Left hindlimb (tissue), 1 donor: ENCODE data around the gene CX3CL1.
"Not testable (repeated sequence)": the region's sequence is repeated elsewhere in the genome, so short reads cannot be mapped to it uniquely, and the experiment has no call there.

ENCODE experiments used
- DNase-seq: peaks from one replicate; pipeline ENCODE4 v3.0.0-alpha.2; 2018

CX3CL1 gene

DNA sequence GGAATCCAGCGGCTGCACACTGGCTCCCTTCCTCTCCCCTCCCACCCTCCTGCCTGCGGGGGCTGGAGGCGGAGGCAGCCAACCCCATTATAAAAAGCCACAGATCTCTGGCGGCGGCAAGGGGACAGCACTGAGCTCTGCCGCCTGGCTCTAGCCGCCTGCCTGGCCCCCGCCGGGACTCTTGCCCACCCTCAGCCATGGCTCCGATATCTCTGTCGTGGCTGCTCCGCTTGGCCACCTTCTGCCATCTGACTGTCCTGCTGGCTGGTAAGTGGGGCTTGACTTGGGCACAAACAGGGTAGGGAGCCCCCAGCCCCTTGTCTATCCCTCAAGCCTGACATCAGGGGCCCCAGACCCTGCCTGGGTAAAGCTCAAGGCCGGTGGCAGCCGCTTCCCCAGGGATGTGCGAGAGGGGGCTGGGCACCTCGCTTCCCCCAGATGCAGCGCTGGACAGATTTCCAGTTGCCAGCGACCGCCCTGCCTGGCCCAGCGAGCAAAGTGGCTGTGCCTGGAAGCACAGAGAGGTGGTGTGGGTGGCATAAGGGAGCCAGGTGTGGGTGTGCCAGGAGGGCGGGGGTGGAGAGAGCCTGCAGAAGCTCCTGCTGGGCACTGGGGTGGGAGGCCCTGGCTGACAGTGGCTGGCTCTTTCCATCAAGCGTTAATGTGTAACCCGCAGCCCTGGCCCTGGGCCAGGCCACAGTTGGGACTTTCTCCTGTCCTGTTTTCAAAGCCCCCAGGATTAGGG is at the start of gene CX3CL1:
Gene CX3CL1, plus strand, starts transcription at position 119 of the 745 bp plus-strand sequence. Its CDS starts 79 bp downstream, at position 198.
- DNase-seq = peak; percentile 88

DNA sequence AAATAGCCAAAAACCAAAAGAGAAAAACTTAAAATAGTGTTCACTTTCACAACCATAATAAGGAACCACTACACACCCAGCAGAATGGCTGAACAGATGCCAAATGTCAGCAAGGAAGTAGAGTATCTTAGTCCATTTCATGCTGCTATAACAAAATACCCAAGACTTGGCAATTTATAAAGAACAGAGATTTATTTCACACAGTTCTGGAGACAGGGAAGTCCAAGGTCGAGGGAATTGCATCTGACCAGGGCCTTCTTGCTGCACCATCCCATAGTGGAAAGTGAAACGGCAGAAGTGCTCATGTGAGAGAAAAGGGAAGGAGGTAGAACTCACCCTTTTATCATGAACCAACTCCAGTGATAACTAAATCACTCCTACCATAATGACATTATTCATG is 47.5 kb upstream of the CX3CL1 start:
- no peak for DNase-seq

DNA sequence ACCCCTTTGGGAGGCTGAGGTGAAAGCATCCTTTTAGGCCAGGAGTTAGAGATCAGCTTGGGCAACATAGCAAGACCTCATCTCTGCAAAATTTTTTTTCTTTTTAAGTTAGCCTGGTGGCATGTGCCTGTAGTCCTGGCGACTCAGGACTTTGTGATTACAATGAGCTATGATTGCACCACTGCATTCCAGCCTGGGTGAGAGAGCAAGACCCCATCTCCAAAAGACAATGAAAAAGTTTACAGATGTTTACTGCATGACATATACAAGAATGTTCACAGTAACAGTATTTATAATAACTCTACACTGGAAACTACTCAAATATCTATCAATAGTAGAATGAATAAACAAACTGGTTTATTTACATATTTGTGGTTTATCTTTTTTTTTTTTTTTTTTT is 46.8 kb upstream of the CX3CL1 start:
- no peak for DNase-seq

DNA sequence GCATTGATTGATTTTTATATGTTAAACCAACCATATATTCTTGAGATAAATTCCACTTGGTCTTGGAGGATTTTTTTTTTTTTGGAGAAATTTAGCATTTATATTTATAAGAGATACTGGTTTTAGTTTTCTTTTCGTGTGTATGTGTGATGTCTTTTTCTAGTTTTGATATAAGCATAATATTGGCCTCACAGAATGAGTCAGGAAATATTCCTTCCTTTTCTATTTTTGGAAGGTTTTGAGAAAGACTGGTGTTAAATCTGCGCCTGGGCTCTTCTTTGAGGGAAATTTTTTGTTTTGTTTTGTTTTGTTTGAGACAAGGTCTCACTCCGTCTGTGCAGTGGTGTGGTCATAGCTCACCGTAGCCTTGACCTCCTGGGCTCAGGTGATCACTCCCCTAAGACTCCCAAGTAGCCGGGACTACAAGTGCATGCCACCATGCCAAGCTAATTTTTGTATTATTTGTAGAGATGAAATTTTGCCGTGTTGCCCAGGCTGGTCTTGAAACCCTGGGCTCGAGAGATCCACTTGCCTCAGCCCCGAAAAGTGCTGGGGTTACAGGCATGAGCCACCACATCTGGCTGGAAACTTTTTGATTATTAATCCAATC is 42.5 kb upstream of the CX3CL1 start:
- DNase-seq = no peak

DNA sequence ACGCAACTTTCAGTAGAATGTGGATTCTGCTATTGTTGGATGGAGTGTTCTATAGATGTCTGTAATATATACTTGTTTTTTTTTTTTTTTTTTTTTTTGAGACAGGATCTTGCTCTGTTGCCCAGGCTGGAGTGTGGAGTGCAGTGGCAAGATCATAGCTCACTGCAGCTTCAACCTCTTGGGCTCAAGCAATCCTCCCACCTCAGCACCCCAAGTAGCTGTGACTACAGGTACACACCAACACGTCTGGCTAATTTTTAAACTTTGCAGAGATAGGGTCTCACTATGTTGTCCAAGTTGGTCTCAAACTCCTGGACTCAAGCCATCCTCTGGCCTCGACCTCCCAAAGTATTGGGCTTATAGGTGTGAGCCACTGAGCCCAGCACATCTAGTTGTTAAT is 40.9 kb upstream of the CX3CL1 start:
- DNase-seq = no peak

DNA sequence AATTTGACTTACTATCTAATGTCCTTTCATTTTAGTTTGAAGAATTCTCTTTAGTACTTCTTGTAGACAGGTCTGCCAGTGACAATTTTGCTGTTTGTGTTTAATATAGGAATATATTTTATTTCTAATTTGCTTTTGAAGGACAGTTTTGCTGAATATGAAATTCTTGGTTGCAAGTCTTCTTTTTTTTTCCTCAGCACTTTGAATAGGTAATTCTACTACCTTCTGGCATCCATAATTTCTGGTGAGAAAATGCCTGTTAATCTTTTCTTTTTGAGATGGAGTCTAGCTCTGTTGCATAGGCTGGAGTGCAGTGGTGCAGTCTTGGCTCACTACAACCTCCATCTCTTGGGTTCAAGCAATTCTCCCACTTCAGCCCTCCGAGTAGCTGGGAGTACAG is 38.9 kb upstream of the CX3CL1 start:
- DNase-seq = no peak

DNA sequence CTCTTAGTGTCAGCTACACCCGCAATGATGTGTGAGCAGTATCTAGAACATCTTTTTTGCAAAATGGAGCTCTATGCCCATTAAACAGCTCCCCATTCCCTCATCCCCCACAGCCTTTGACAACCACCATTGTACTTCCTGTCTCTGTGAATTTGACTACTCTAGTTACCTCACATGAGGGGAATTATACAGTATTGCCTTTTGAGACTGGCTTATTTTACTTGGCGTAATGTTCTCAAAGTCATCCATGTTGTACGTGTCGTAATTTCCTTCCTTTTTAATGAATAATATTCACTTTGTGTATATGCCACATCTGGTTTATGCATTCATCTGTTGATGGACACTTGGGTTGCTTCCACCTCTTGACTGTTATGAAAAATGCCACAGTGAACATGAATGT is 36.9 kb upstream of the CX3CL1 start:
- DNase-seq = no peak

DNA sequence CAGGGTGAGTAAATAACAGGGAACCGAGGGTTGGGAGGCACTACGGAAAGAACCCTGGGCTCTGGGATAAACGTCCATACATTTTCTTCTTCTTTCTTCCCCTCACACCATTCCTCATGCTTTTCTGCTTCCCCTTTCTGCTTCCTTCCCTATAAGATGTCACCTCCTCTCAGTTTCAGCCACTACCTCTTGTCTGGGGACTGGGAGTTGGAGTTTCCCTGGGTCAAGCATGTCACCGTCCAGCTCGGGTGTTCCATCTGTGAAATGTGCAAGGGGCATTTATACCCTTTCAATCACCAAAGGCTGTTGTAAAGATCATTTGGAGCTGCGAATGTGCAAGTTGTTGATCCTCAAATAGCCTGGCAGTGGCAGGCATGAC is 31.2 kb upstream of the CX3CL1 start:
- no peak for DNase-seq

DNA sequence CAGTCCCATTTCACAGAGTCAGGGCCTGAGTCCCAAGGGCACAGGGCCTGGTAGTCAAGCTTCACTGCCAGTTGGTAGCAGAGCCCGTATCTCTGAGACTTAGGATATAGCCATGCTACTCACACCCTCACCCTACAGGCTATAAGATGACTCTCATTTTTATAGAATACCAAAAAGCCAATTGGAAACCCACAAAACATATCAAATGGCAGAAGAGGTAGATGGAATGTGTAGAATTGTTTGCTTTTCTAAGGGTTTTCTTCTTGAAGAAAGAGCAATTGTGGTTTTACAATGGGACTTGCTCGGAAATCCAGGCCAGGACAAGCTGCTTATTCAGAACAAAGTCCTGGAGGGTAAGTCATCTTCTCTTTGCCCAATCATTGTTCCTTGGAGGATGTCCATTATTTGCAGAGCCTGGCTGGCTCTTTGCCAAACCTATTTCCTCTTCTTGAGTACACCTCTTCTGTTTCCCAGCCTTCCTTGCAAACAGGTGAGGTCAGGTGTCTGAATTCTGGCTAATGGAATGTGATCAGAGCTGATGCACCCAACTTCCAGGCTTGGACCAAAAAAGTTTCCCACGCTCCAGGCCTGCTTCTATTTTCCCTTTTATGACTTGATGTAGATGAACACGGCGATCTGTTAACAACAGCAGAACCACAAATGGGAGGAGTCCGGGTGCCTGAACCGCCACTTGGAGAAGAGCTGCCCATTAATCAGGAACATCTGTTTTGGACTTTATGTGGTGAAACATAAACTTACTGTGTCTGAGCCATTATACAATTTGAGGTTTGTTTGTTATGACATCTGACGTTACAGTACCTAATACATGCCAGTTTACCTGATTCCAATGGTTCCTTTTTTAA is 30.6 kb upstream of the CX3CL1 start:
- peak; percentile 57 for DNase-seq

DNA sequence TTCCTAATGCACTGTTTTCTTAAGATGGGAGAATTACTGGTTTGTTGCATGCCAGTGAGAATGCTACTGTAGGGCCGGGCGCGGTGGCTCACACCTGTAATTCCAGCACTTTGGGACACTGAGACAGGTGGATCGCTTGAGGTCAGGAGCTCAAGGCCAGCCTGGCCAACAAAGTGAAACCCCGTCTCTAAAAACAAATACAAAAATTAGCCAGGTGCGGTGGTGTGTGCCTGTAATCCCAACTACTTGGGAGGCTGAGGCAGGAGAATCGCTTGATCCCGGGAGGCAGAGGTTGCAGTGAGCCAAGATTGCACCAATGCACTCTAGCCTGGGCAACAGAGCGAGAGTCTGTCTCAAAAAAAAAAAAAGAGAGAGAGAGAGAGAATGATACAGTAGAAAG is 29.7 kb upstream of the CX3CL1 start:
- not testable (repeated sequence) for DNase-seq

DNA sequence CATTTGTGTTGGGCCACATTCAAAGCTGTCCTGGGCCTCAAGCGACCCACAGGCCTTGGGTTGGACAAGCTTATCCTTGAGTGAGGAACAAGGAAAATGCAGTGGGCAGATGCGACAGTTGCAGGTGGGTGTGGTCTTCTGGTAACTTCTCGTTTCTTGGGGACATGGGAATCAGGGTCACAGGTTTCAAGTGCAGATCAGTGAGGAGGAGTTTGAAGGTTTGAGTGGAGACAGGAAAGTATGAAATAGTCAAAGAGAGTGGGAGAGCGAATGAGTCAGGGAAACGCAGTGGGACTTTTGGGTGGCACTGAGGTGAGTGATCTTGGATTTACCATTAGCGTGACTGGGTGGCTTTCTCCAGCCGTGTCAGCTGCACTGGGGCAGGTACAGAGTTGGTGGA is 29.1 kb upstream of the CX3CL1 start:
- DNase-seq = no peak

DNA sequence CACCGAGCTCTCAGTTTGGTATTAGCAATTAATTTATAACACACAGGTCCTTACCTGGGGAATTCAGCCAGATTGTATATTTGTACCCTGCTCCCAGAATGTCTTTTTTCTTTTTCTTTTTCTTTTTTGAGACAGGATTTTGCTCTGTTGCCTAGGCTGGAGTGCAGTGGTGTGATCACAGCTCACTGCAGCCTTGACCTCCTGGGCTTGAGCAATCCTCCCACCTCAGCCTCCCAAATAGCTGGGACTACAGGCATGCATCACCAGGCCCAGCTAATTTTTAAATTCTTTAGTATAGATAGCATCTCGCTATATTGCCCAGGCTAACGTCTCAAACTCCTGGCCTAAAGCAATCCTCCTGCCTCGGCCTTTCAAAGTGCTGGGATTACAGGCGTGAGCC is 28.2 kb upstream of the CX3CL1 start:
- not testable (repeated sequence) for DNase-seq

DNA sequence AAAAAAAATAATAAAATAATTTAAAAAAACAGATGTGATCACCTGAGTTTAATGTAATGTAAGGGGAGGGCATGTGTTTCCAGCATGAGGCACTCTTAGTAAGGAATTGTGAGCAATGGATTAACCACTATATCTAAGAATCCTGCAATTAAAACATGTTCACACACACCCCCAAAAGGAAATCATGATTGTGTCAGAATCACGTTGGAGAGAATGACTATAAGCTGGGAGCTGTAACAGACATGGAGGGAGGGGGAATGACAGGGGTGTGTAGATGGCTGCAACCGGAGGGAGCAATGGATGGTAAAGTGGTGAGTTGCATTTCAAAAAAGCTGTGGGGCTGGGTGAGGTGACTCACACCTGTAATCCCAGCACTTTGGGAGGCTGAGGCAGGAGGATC is 27.3 kb upstream of the CX3CL1 start:
- no peak for DNase-seq

DNA sequence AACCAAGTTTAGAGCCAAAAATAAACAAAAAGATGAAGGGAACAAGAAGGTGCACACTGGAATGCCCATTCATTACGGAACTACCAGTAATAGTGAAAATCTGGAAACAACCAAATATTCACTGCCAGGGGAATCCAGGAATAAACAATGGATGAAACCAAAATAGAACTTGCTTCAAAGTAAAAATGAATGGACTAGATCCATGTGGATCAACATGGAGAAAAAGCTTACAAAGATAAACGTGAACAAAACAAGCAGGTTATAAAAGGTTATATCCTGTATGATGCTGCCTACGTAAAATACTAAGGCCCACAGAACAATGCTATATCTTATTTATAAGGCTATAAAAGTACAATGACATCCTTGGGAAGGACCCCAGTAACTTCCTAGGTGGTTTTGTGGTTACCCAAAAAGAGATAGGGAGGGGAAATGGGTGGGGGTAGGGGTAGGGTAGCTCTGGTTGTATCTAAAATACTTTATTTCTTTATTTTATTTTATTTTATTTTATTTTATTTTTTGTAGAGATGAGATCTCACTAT is 26.6 kb upstream of the CX3CL1 start:
- DNase-seq = no peak

DNA sequence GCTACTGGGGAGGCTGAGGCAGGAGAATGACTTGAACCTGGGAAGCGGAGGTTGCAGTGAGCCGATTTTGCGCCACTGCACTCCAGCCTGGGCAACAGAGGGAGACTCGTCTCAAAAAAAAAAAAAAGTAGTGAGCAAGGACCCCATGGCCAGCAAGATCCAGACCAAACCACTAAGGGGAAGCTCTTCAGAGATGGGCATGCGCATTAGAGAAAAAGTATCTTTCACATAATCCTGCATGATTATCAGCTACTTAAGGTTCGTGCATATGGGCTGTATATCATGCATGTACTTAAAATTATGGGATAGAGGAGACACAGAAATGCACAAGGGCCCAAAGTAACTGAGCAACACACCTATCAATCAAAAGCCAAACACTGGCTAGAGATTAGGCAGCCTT is 24.4 kb upstream of the CX3CL1 start:
- DNase-seq = no peak

DNA sequence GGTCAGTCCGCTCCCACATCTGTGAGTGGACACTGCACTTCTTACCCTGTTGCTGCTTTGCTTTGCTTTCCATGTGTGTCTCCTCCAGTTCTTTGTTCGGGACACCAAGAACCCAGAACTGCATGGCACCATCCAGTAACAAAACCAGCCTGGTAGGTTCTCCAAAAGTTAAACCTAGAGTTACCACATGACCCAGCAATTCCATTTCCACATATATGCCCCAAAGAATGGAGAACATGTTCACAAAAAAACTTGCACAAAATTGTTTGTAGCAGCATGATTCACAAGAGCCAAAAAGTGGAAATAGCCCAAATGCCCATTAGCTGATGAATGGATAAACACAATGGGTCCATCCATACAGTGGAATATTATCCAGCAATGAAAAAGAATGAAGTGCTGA is 24.0 kb upstream of the CX3CL1 start:
- no peak for DNase-seq

DNA sequence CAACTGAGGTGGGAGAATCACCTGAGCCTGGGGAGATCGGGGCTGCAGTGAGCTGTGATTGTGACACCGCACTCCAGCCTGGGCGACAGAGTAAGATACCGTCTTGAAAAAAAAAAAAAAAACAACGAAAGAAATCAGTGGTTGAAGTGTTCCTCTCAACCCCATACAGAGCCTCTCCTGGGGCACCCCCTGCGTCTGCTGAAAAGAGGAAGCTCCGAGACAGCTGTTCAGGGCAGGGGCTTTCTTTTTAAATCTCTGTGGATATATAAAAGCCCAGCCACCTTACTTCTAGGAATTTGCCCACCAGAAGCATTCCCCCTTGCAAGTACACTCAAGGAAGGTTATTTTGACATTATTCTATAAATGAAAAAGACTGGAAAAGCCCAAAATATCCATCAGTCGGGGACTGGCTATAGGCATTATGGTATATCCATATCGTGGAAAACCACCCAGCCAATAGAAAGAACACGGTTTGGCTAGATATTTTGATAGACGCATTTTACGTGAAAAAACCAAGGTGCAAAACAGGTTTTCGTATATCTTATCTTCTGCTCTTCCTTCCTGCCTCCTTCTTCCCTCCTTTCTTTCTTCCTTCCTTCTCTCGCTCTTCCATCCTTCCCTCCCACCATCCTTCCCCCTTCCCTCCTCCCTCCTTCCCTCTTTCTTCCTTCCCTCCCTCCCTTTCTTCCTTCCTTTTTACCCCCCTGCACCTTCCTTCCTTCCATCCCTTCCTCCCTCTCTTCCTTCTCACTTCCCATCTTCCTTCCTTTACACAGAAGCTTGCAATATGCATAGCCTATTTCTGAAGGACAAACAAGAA is 22.9 kb upstream of the CX3CL1 start:
- no peak for DNase-seq

DNA sequence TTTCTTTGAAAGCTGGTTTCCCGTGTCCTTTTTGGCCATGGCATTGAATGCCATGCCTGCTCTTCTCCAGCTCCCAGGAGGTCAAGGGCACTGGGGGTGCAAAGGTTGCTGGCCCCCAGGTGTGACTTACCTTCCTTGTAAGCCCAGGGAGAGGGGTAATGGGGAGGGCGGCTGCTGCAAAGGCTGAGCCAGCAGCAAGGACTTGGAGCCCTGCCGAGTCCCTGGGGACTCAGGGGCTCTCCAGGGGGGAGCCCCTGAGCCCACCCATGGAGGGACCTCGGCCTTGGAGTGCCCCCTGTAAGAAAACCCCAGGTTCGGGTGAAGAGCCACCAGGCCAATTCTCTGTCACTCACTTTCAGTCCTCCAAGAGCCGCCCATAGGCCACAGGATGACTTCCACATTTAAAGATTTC is 19.6 kb upstream of the CX3CL1 start:
- no peak for DNase-seq

DNA sequence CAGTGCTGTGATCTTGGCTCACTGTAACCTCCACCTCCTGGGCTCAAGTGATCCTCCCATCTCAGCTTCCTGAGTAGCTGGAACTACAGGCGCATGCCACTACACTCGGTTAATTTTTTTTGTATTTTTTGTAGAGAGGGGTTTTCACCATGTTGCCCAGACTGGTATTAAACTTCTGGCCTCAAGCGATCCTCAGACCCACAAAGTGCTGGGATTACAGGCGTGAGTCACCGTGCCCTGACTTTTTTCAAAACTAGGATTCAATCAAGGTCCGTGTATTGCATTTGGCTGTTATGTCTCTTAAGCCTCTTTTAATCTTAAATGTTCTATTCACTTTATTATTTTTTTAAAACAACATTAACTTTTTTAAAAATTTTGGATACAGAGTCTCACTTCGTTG is 18.0 kb upstream of the CX3CL1 start:
- DNase-seq = no peak

DNA sequence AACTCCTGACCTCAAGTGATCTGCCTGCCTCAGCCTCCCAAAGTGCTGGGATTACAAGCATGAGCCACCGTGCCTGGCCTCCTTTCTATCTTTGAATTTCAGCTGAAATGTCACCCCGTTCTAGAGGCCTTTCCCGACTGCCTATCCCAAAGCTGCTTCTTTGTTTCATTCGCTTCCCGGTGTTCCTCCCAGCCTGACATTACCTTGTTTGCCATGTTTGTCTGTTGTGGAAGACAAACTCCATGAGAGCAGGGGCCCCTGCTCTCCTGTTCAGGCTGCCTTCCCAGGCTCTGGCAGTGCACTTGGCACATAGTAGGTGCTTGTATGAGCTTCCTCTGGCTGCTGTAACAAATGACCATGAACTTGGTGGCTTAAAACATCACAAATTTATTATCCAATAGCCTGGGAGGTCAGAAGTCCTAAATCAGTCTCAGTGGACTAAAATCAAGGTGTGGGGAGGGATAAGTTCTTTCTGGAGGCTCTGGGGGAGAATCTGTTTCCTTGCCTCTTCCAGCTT is 16.3 kb upstream of the CX3CL1 start:
- DNase-seq = no peak

DNA sequence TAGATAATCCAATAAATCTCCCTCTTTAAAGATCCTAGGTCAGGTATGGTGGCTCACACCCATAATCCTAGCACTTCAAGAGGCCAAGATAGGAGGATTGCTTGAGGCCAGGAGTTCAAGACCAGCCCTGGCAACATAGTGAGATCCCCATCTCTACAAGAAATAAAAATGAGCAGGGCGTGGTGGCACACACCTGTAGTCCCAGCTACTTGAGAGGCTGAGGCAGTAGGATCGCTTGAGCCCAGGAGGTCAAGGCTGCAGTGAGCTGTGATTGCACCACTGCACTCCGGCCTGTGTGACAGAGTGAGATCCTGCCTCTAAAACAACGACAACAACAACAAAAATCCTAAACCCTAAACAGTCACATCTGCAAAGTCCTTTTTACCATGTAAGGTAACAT is 15.7 kb upstream of the CX3CL1 start:
- DNase-seq = no peak

DNA sequence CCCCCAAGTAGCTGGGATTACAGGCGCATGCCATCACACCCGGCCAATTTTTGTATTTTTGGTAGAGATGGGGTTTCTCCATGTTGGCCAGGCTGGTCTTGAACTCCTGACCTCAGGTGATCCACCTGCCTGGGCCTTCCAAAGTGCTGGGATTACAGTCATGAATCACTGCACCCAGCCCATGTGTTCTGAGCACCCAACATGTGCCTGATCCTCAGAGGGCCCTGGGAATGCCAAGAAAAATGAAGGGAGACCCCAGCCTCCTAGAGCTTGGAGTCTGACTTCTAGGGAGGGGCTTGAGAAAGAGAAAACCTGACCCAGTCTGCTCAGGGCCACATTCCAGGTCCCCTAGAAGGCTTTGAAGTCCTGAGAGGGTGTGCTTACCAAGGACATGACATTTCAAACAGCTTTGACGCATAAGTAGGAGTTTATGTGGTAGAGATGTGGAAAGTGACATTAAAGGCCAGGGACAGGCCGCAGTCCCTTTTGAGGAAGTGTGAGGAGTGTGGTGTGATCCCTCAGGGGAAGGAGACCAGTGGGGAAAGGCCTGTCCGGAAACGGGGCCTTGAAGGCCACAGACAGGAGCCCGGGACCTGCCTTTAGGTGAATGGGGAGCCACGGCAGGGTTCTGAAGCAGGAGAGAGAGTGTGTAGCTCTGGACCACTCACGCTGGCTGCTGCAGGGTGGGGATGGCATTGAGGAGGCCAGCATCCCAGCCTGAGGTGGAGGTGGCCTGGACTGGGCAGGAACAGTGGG is 14.8 kb upstream of the CX3CL1 start:
- DNase-seq = no peak
